ENCODE data around the gene NID1.

DNA sequence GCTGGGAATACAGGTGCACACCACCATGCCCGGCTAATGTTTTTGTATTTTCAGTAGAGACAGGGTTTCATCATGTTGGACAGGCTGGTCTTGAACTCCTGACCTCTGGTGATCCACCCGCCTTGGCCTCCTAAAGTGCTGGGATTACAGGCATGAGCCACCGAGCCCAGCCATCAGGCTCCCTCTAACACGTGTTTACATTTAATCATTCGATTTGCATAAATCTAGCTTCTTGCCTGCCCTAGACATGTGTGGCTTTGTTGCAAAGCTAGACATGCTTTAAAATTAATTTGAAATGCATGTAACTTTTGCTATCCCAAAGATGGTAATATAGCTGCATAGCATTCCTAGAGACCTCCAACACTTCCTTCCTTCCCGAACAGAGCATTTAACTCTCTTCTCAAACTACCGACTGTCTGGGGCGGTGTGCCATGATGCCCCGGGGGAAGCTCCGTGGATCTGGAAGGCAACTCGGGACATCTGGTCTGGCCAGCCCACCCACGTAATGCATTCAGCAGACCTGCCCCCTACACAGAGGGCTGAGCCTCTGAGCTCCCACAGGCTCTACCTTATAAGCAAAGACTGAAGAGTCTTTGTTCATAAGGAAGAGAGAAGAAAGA, 34.6 kb upstream of the NID1 start:
- TF ChIP-seq, protein P1, sequence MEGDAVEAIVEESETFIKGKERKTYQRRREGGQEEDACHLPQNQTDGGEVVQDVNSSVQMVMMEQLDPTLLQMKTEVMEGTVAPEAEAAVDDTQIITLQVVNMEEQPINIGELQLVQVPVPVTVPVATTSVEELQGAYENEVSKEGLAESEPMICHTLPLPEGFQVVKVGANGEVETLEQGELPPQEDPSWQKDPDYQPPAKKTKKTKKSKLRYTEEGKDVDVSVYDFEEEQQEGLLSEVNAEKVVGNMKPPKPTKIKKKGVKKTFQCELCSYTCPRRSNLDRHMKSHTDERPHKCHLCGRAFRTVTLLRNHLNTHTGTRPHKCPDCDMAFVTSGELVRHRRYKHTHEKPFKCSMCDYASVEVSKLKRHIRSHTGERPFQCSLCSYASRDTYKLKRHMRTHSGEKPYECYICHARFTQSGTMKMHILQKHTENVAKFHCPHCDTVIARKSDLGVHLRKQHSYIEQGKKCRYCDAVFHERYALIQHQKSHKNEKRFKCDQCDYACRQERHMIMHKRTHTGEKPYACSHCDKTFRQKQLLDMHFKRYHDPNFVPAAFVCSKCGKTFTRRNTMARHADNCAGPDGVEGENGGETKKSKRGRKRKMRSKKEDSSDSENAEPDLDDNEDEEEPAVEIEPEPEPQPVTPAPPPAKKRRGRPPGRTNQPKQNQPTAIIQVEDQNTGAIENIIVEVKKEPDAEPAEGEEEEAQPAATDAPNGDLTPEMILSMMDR (IDR thresholded peaks at IDR 0.05): no peak
- TF ChIP-seq POLR2A (IDR thresholded peaks at IDR 0.05): no peak
